HG03354 (cell line): ENCODE results near the gene HSDL1.
"Not testable (repeated sequence)": the region's sequence is repeated elsewhere in the genome, so short reads cannot be mapped to it uniquely, and the experiment has no call there.

Source experiments
- ATAC-seq: cut with Tn5 transposase; IDR thresholded peaks from one replicate; pipeline ENCODE4 v1.9.1; 2021; ENCODE audit warnings: mild to moderate bottlenecking; ENCODE audit not compliant: unreplicated experiment, poor library complexity, severe bottlenecking

The HSDL1 gene

DNA sequence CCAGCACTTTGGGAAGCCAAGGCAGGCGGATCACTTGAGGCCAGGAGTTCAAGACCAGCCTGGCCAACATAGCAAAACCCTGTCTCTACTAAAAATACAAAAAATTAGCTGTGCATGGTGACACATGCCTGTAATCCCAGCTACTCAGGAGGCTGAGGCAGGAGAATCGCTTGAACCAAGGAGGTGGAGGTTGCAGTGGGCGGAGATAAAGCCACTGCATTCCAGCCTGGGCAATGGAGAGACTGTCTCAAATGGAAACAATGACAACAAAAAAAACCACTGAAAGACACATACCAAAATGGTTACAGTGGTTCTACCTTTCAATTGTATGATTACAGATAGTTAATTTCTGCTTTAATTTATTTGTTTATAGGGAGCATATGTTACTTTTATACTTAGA, 33.0 kb downstream of the HSDL1 start:
- not testable (repeated sequence) for ATAC-seq

DNA sequence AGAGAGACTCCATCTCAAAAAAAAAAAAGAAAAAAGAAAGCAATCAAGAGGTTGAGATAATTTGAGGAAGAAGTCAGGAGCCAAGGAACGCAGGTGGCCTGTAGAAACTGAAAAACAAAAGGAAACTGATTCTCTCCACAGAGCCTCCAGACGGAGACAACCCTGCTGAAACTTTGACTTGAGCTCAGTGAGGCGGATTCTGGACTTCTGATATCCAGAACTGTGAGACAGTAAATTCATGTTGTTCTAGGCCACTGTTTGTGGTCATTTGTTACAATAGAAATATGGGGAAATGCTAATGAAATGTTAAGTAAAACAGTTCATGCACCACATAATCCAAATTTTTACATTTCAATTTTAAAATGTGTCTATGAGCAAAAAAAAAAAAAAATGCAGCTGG, 33.5 kb downstream of the HSDL1 start:
- no peak for ATAC-seq

DNA sequence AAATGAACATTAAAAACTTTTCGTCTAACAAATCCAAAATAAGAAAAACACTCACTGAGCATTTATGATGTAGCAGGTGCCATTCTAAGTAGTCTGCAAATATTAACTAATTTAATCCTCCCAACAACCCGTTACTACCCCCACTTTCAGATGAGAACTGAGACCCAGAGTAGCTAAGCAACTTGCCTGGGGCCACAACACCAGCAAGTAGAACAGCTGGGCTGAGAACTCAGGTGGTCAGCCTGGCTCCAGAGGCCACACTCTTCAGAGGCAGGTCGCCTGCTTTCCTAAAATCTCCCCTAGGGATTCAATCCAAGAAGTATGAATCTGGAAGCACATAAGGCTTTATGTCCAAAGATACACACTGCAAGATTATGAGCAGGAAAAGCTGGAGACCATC, 34.5 kb downstream of the HSDL1 start:
- peak; percentile 77 for ATAC-seq

DNA sequence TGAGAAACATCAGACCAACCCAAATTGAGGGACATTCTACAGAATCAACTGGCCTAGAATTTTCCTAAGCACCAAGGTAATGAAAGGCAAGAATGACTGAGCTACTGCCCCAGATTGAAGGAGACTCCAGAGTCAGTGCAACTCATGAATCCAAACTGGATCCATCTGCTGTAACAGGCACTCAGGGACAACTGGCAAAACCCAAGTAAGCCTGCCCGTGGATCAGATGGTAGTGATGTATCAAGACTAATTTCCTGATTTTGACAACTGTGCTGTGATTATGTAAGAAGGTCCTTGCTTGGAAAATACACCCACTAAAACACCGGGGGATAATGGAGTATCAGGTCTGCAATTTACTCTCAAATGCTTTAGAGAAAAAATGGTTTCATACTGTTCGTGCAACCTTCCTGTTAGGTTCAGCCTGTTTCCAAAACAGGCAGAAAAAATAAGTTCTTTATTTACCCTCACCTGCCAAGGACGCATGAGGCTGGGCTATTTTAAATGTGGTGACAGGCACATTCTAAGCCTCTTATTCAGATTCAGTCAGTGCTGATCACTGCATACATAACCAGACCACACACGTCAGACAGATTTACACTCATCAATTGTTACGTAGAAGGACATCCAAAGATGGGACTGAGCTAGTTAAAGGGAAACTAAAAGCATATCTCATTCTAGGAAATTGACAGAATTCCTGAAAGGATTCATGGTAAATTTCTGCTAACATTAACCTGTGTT, 35.2 kb downstream of the HSDL1 start:
- no peak for ATAC-seq

DNA sequence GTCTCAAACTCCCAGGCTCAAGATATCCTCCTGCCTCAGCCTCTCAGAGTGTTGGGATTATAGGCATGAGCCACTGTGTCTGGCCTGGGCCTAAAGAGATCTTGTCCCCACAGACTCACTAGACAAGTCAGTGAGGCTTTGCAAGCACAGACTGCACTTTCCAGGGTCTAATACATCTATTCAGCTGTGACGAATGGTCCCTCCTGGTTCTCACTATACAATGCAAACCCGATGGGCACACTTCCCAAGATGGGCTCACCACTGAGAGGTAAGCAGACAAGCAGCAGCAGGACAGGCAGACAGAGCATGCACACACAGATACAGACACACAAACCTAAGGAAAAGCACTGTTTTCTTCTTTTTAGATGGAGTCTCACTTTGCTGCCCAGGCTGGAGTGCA, 37.1 kb downstream of the HSDL1 start:
- ATAC-seq = no peak

DNA sequence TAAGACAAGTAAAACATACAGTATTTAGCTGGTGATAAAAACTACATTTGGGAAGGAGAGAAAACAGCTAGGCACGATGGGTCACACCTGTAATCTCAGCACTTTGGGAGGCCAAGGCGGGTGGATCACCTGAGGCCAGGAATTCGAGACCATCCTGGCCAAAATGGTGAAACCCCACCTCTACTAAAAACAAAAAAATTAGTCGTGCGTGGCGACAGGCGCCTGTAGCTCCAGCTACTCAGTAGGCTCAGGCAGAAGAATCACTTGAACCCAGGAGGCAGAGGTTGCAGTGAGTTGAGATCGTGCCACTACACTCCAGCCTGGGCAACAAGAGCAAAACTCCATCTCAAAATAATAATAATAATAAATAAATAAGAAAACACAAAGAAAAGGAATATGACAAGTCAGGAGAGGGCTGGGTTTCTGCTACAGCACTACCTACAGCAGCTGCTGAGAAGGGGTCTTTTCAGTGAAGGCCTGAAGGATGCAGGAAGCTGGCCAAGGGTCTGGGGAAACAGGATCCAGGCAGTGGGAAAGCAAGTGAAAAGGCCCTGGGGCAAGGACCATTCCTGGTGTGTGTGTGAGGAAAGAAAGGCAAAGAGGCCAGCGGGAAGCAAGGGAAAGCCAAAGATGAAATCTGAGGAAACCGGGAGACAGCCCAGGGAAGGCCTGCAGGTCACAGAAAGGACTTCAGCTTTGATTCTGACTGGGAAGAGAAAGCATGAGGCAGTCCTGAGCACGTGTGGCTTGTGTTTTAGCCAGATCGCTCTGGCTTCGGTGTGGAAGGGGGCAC, 38.8 kb downstream of the HSDL1 start:
- ATAC-seq = no peak

DNA sequence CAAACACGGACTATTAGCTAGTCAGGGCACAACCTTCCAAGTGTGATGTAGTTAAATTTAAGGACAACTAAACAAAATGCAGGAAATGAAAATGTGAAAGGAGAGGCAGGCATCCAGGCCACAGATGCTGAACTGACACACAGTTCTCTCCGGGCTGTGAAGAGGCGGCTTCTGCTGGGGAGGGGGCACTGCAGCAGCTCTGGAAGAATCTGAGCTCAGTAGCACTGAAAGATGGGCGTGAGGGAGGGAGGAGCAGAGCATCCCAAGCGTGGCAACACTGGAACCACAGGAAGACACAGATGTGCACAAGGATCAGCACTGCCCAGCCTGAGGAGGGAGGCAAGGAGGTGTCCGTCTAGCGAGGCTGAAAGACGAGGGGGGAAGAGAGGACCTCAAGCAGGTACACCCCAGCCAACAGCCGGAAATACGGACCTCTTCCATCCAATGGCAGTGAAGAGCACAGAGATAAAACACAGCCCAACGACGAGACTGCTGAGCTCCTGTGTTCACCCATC, 39.6 kb downstream of the HSDL1 start:
- no peak for ATAC-seq

DNA sequence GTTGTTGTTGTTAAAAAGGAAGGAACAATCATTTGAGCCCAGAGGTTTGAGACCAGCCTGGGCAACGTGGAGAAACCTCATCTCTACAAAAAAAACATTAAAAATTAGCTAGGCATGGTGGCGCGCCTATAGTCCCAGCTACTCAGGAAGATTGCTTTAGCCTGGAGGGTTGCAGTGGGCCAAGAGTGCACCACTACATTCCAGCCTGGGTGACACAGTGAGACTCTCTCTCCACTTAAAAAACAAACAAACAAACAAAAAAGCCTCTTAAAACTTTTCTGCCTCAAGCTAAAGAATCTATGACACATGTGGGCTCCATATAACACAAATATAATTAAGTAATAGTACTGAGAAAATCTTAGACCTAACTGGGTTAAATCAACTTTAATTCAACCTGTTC, 40.7 kb downstream of the HSDL1 start:
- ATAC-seq = no peak

DNA sequence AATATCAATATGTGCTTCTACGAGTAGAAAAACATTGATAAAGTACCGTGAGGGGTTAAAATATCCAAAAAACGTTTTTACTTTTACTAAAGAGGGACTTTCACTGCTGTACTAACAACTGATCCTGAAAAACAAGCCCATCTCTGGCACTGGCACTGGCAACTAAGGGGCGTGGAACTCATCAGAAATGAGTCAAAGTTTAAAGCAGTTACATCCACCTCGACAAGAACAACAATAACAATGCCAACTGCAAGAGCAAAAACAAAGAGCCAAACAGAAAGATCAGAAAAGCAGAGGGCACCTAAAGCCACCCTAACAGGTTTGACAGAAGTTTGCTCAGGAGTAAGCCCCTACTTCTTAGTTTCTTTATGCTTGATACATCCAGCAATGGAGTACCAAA, 41.3 kb downstream of the HSDL1 start:
- no peak for ATAC-seq

DNA sequence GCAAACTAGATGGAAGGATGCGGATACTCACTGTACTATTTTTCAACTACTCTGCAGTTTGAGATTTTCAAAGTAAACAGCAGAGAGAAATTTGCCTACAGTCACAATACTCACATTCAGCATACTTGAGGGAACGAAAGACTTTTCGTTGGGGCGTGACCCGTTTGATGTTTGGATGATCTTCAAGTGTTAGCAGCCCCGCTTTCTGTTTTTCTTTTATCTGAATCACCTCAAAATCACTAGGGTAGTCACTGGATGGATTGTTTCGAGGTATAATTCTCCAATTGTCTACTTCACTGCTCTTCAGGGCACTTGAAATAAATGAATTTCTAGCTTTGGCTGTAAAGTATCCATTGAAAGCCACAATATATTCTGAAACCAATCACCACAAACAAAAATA, 46.0 kb downstream of the HSDL1 start:
- ATAC-seq = no peak

DNA sequence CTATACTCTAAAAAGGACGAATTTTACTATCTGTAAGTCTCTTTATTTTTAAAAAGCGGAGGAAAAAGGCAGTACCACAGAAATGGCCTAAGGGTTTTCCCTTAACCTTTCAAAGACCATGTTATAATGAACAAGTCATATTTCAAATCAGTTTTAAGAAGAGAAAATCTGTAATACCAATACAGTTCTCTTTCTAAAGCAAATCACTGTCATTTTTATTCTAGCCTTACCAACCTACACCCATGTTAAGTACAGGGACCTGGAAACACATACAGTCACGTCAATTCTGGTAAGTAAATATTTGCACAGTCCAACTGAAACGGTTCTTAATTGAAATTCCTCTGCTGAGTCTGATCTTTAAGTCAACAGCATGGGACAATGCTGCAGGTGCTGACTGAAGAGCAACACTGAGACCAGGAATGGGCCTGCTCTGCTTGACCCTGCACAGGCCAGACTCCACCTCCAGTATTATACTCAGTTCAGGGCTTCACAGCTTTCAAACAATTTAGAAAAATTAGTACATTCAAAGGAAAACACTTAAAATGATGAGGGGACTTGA, 48.5 kb downstream of the HSDL1 start:
- ATAC-seq = no peak

DNA sequence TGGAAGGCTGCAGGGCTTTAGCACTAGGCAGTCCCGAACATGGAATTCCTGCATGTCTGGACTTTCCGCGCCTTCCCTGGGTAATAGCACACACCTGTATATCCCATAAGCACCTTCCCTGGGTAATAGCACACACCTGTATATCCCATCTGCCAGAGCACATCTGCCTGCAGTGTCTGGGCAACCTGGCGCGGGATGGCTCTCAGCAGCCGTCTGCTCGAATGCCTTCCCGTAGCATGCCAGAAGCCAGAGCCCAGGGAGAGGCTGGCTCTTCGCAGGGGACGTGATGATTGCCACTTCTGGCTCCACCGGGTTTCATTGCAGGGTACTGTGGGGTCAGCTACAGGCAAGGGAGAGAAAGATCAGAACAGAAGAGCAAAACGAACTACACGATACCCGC, 49.5 kb downstream of the HSDL1 start:
- no peak for ATAC-seq

DNA sequence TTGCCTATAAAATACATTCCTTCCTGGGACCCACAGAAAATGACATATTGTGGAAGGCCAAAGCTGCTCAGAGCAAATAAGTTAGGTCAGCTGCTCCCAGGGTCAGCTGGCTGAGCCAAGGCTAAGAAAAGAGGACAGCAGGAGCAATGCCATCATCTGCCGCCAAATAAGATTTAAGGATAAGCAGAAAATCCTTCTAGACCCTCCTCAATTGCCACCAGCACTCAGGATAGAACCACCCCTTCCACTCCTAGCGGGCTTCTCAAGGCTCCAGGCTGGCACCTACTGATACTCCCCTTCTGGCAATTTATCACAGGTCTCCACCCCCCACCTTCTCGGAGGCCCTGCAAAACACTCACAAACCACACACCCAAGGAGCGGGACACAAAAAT, 51.1 kb downstream of the HSDL1 start:
- ATAC-seq = no peak

DNA sequence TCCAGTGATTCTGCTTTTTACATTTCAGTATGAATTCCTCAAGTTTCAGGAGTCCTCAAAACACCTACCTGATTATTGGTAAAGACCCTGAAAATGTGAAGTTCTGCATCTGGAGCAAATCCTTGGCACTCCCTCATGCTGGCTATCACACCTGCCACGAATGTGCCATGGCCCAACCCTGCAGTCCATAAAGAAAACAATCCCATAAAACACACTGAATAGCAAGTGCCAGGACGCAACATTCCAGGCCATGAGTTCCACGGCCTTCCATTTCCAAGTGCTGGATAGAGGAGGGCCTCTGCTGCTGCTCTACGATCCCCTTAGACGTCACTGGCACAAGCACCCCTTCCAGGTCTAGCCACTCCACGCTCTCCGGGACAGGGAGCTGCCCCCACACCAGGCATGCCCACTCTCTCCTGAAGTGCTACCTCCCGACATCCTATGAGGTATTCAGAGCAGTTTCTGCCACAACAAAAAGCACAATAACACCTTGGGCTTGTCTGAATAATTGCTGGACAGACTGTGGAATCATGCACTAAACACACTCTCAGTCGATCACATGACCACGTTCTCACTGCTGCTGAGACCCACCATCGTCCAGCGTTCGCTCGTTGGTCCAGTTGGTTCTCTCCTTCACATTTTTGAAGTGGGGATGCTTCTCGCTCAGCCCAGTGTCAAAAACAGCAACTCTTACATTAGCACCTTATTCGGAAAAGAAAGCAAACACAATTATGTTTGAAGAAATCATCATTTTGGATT, 51.7 kb downstream of the HSDL1 start:
- no peak for ATAC-seq

DNA sequence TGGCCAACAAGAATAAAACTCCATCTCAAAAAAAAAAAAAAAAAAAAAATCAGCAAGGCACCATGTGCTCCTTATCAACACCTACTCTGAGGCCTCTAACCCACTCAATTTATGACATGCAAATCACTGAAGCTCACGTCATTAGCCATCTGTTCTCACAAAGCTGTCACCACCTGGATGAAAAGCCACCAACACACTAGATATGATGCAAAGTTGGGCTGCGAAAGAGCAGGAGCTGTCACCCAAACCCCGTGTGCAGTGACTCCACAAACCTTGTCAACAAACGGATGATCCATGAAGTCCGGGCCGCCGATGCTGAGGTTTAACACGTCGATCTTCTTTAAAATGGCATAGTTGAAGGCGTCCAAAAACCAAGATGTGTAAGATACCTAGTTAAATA, 53.5 kb downstream of the HSDL1 start:
- ATAC-seq = no peak

DNA sequence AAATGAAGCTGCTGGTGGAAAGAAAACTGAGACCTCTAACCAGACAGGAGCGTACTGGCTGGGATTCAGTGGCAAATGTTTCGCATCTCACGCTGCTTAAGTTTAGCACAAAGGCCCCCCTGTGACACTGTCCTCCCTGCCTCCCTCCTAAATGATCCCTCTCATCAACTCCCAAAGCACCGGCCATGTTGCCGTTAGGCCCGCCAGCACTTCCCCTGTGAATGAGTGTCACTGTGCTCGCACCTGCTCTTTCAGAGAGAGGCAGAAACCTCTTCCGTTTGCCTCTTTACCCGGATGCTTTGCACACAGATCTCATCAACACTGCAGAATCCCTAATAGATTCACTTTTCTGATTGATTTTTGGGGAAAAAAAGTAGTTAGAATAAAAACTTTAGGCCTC, 54.8 kb downstream of the HSDL1 start:
- no peak for ATAC-seq

DNA sequence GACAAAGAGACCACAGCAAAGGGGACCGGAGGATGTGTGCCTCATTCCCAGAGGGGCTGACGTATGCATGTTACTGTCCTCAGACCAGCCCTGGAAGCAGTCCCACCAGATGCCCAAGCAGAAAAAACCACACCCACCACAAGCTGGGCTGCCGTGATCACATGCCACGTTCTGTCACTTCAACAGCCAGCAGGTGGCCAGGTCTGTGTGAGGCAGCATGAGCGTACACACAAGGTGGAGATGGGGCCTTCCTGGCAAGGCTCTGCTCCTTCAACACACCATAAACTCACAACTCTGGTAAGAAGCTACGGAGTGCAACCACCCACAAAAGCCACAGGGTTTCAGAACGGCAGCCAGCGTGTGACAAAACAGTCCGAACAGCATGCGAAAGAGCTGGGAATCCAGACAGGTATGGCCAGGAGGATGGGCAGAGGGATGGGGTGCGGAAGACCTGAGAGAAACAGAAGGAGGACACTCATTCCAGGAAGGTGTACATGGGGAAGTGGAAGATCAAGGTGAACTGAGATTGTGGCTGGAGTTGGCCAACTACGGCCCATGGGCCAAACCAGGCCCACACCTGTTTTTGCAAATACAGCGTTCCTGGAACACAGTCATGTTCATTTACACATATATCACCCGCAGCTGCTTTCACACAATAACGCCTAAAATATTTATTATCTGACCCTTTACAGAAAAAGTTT, 56.1 kb downstream of the HSDL1 start:
- peak; percentile 90 for ATAC-seq

DNA sequence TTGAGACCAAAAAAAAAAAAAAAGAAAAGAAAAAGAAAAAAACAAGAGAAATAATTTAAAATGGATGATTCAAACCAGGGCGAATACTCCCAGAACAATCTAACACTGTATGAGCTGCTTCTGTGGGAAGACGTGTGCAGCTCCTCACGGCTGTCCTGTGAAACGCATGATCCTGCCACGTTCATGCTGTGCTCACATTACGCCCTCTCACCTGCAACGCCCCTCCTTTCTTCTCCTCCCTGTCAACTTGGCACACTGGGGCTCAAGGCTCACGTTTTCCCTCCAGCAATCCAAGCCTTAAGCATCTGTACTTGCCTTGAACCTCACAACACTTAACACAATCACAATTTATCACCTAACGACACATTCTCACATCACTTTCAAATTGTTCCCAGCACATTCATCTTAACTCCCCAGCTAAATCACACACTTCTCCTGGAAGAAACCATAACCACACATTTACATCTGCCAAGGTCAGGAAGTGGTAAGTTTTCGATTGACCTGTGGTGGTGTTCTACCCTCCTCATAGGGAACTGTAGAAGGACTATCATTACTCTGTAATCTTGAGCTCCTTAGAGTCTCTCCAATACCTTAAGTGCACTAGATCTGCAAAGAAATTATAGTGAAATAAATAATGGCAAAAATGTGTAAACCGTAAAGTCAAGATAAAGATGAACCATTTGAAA, 57.4 kb downstream of the HSDL1 start:
- no peak for ATAC-seq

DNA sequence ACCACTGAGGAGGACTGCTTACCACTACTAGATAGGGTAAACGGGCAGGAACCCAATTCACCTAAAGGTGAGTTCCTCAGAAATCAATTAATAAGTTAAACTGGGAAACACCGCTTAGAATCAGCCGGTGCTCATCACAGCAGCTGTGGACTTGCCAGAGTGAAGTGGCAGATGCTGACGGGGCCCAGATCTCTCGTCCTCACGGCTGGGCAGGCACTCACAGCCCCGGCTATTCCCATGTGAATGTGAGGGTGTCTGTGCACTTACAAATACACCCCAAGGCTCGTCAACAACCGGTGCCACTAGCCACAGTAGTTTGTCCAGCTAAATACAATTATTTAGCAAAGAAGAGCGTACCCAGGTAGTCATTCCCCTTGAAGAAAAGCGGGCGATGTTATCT, 58.0 kb downstream of the HSDL1 start:
- no peak for ATAC-seq
